Activated CD4-positive, alpha-beta T cell treated with anti-CD3 and anti-CD28 coated beads for 36 hours (primary cell): Measurements from ENCODE around the gene SPECC1. TPM values are rescaled to one million over a fixed set of nuclear protein-coding genes. Genes with fewer than 3 reads are reported as not detected.

ENCODE experiments used
- ATAC-seq: fragments of 200-7000 bp; cut with Tn5 transposase; one replicate; pipeline ENCODE4 v1.10.0; 2021; ENCODE audit warnings: mild to moderate bottlenecking, moderate library complexity
- CTCF ChIA-PET: fragments of 350-600 bp; sonication (Branson Sonifier 250); formaldehyde crosslinking; loops from one replicate; lab custom pipeline; 2021; ENCODE audit warnings: antibody characterized with exemption; lab: Charles Lee
- POLR2A ChIA-PET: fragments of 350-600 bp; sonication (Branson Sonifier 250); formaldehyde crosslinking; loops from one replicate; lab custom pipeline; 2021; ENCODE audit warnings: antibody characterized with exemption, inconsistent platforms; lab: Charles Lee
- DNase-seq: peaks from one replicate; pipeline ENCODE4 v3.0.0-alpha.2; 2020
- H3K27ac Mint-ChIP-seq: one replicate; pipeline ENCODE4 v1.8.0; 2021; ENCODE audit warnings: mixed read lengths
- H3K27me3 Mint-ChIP-seq: one replicate; pipeline ENCODE4 v1.8.0; 2021; ENCODE audit warnings: mixed read lengths
- H3K36me3 Mint-ChIP-seq: one replicate; pipeline ENCODE4 v1.8.0; 2021; ENCODE audit warnings: low read depth, mixed read lengths
- H3K4me1 Mint-ChIP-seq: one replicate; pipeline ENCODE4 v1.8.0; 2021; ENCODE audit warnings: mixed read lengths
- H3K4me3 Mint-ChIP-seq: one replicate; pipeline ENCODE4 v1.8.0; 2021; ENCODE audit warnings: mild to moderate bottlenecking, moderate library complexity, mixed read lengths
- H3K9me3 Mint-ChIP-seq: one replicate; pipeline ENCODE4 v1.8.0; 2021; ENCODE audit warnings: low read depth, mixed read lengths
- intact Hi-C, 2 experiments: fragments of 100-400 bp; cut with DNase I in 1 of 2; cut with micrococcal nuclease in 1 of 2; formaldehyde crosslinking; loops; one replicate each; pipeline versions ENCODE4 v1.14.2 to v1.15.1; 2022 to 2024; cut with DNase I, micrococcal nuclease
- total RNA-seq, 2 experiments: library from RNA; stranded (reverse); gene quantifications; one replicate each; pipeline ENCODE4 v1.2.3, GENCODE V29; 2021

Gene SPECC1
- total RNA-seq, 2 experiments from 2014 or later, result 6.1 to 10.4 TPM

- no peaks in the 10 kb centered on the region for H3K36me3 Mint-ChIP-seq
- ChIA-PET CTCF (interaction anchor here (0.6 kb wide), 1 partner anchor 220 kb away, joined by 3 read pairs; no protein-coding TSS in a partner anchor), POLR2A (no interaction called here)
- H3K9me3 Mint-ChIP-seq, result no peaks in the 10 kb centered on the region
- no peak overlapping the region for H3K27ac Mint-ChIP-seq
- intact Hi-C loops, result no loop called here
- H3K4me3 Mint-ChIP-seq, result no peak overlapping the region
- no peak for DNase-seq
- no peaks in the 10 kb centered on the region for H3K27me3 Mint-ChIP-seq
- H3K4me1 Mint-ChIP-seq, result peaks cover 2% of the 10 kb centered on the region
- ATAC-seq, result no peak
Measured at GRCh38 chr17:20086416-20087076, 77.4 kb downstream of the SPECC1 start.

- no peak overlapping the region for H3K27ac Mint-ChIP-seq
- CTCF ChIA-PET, result interaction anchor here (1.0 kb wide), 1 partner anchor 95 kb away, joined by 3 read pairs; no protein-coding TSS in a partner anchor
- H3K27me3 Mint-ChIP-seq, result no peaks in the 10 kb centered on the region
- POLR2A ChIA-PET, result no interaction called here
- H3K4me1 Mint-ChIP-seq, result peaks cover 2% of the 10 kb centered on the region
- H3K9me3 Mint-ChIP-seq, result no peaks in the 10 kb centered on the region
- no peak overlapping the region for H3K4me3 Mint-ChIP-seq
- ATAC-seq (no peak), DNase-seq (no peak)
- intact Hi-C loops, result no loop called here
- no peaks in the 10 kb centered on the region for H3K36me3 Mint-ChIP-seq
Measured at GRCh38 chr17:20087538-20088250, 78.5 kb downstream of the SPECC1 start.

DNA sequence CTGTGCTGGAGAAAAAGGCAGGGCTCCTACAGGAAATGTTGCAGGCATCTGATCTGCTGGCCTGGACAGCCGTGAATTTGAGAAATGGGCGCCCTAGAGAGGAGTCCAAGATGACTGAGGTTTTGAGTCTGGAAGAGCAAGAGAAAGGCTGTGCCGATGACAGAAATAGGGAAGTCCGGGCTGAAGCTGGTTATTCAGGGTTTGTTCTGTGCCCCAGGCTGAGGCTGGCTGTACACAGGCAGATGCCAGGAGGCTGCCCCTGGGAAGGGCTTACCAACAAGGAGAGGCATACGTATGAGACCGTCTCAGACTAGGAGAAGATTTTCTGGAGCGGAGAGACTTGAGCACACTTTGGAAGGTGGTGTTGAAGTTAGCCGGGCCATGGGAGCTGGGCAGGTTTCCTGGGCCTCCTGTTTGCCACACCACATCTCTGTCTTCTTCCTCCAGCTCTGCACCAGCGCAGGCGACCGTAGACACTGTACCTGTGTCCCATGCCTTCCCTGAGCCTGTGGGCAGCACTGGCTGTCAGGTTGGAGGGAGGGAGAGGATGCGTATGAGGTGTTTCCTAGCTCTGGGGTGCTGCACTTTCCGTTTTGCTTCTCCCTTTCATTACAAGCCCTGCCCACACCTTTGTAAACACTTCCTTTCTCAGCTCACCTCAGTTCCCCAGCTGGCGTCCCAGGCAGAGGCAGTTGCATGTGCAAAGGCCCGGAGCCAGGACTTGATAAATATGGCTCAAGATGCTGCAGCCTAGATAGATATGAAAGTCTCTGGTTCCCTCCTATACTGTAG is 80.8 kb downstream of the SPECC1 start:
- H3K4me3 Mint-ChIP-seq, result no peak overlapping the region
- no peak overlapping the region for H3K27ac Mint-ChIP-seq
- no peaks in the 10 kb centered on the region for H3K36me3 Mint-ChIP-seq
- DNase-seq (no peak), ATAC-seq (no peak)
- no peaks in the 10 kb centered on the region for H3K9me3 Mint-ChIP-seq
- intact Hi-C loops, result no loop called here
- H3K4me1 Mint-ChIP-seq, result peaks cover 2% of the 10 kb centered on the region
- ChIA-PET POLR2A (no interaction called here), CTCF (interaction anchor here (0.8 to 2.0 kb wide), 3 partner anchors 29 to 180 kb away, joined by 3 to 7 read pairs (median 3); no protein-coding TSS in a partner anchor)
- H3K27me3 Mint-ChIP-seq, result peaks cover 1% of the 10 kb centered on the region

GRCh38 chr17:20091174-20092029 is 82.2 kb downstream of the SPECC1 start:
- no peaks in the 10 kb centered on the region for H3K36me3 Mint-ChIP-seq
- no peak overlapping the region for H3K27ac Mint-ChIP-seq
- DNase-seq (no peak), ATAC-seq (no peak)
- intact Hi-C loops, result no loop called here
- H3K4me1 Mint-ChIP-seq, result peaks cover 2% of the 10 kb centered on the region
- peaks cover 1% of the 10 kb centered on the region for H3K27me3 Mint-ChIP-seq
- POLR2A ChIA-PET, result no interaction called here
- no peak overlapping the region for H3K4me3 Mint-ChIP-seq
- CTCF ChIA-PET, result interaction anchor here (0.7 to 2.0 kb wide), 4 partner anchors 23 to 99 kb away, joined by 3 to 7 read pairs (median 3); no protein-coding TSS in a partner anchor
- H3K9me3 Mint-ChIP-seq, result no peaks in the 10 kb centered on the region

DNA sequence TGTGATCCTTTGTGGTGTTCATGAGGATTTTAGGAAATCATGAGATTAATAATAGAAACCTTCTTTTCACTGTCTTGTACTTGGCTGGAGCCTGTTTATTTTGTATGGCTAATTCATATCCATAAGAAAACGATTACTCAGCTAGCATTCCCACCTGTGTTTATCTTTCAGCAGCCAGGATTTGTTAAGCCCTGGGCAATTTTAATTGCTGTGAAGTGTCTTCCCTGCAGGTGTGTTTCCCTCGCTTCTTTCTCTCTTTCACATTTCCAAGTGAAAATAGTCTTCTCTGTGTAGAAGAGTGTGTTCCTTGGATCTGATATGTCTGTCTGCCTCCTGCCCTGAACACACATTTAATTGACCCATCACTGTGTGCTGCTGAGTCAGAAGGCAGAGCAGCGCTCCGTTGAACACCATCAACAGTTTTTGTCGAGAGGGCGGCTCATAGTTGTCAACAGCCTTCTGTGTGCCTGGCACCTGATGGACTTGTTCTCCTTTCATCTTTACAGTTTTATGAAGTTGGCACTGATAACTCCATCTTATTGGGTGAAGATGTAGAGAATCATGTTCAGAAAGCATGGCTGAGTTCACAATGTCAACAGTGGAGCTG is 83.2 kb downstream of the SPECC1 start:
- Mint-ChIP-seq H3K27ac (no peak overlapping the region), H3K4me3 (no peak overlapping the region), H3K36me3 (no peaks in the 10 kb centered on the region), H3K9me3 (no peaks in the 10 kb centered on the region), H3K27me3 (peaks cover 1% of the 10 kb centered on the region), H3K4me1 (peaks cover 2% of the 10 kb centered on the region)
- no peak for ATAC-seq
- ChIA-PET CTCF (no interaction called here), POLR2A (interaction anchor here (0.5 kb wide), 1 partner anchor 185 kb away, joined by 3 read pairs; no protein-coding TSS in a partner anchor)
- DNase-seq, result no peak
- intact Hi-C loops, result no loop called here

- ChIA-PET CTCF (no interaction called here), POLR2A (interaction anchor here (0.5 kb wide), 1 partner anchor 185 kb away, joined by 3 read pairs; no protein-coding TSS in a partner anchor)
- Mint-ChIP-seq H3K36me3 (no peaks in the 10 kb centered on the region), H3K9me3 (no peaks in the 10 kb centered on the region), H3K4me1 (peaks cover 2% of the 10 kb centered on the region), H3K27me3 (peaks cover 1% of the 10 kb centered on the region), H3K27ac (no peak overlapping the region), H3K4me3 (no peak overlapping the region)
- intact Hi-C loops, result no loop called here
- ATAC-seq (no peak), DNase-seq (no peak)
Measured at GRCh38 chr17:20092973-20093626, 83.9 kb downstream of the SPECC1 start.

GRCh38 chr17:20094777-20095176 is 85.6 kb downstream of the SPECC1 start:
- peaks cover 1% of the 10 kb centered on the region for H3K27me3 Mint-ChIP-seq
- POLR2A ChIA-PET, result no interaction called here
- H3K36me3 Mint-ChIP-seq, result no peaks in the 10 kb centered on the region
- no peak for ATAC-seq
- peaks cover under 1% of the 10 kb centered on the region for H3K4me1 Mint-ChIP-seq
- no peaks in the 10 kb centered on the region for H3K9me3 Mint-ChIP-seq
- DNase-seq, result no peak
- H3K4me3 Mint-ChIP-seq, result no peak overlapping the region
- intact Hi-C loops, result no loop called here
- CTCF ChIA-PET, result interaction anchor here (0.6 to 1.2 kb wide), 2 partner anchors 32 to 450 kb away, joined by 3 to 4 read pairs; no protein-coding TSS in a partner anchor
- no peak overlapping the region for H3K27ac Mint-ChIP-seq

GRCh38 chr17:20095336-20096080 is 86.3 kb downstream of the SPECC1 start:
- peaks cover 1% of the 10 kb centered on the region for H3K27me3 Mint-ChIP-seq
- CTCF ChIA-PET, result interaction anchor here (0.6 to 1.2 kb wide), 2 partner anchors 32 to 451 kb away, joined by 3 to 4 read pairs; no protein-coding TSS in a partner anchor
- no peak overlapping the region for H3K4me3 Mint-ChIP-seq
- no peaks in the 10 kb centered on the region for H3K36me3 Mint-ChIP-seq
- no peaks in the 10 kb centered on the region for H3K9me3 Mint-ChIP-seq
- ATAC-seq (no peak), DNase-seq (no peak)
- POLR2A ChIA-PET, result no interaction called here
- no peaks in the 10 kb centered on the region for H3K4me1 Mint-ChIP-seq
- H3K27ac Mint-ChIP-seq, result no peak overlapping the region
- intact Hi-C loops, result no loop called here

DNA sequence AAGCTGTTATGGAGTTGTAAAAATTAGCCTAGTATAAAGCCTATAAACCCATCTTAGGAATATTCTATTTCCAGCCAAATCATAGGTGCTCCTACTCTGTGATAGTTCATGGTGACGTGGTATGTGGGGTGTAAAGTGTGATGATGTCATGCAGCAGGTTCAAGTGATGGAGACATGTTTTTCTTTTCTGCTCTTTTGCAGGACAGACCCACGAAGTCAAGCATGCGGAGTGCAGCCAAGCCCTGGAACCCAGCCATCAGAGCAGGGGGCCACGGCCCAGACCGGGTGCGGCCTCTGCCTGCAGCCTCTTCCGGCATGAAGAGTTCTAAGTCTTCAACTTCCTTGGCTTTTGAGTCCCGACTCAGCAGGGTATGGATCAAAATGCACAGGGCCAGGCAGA is 87.3 kb downstream of the SPECC1 start:
- H3K27me3 Mint-ChIP-seq, result peaks cover 1% of the 10 kb centered on the region
- CTCF ChIA-PET, result interaction anchor here (1.0 kb wide), 1 partner anchor 221 kb away, joined by 3 read pairs; no protein-coding TSS in a partner anchor

More for the DNA sequence above, 87.3 kb downstream of the SPECC1 start:
- H3K4me1 Mint-ChIP-seq, result no peaks in the 10 kb centered on the region
- no peak overlapping the region for H3K27ac Mint-ChIP-seq
- ATAC-seq (no peak), DNase-seq (no peak)
- no peaks in the 10 kb centered on the region for H3K9me3 Mint-ChIP-seq
- H3K4me3 Mint-ChIP-seq, result no peak overlapping the region
- POLR2A ChIA-PET, result no interaction called here
- H3K36me3 Mint-ChIP-seq, result no peaks in the 10 kb centered on the region
- intact Hi-C loops, result no loop called here
